Measurements from ENCODE around the gene SPTLC2.

SPTLC2 gene

GRCh38 chr14:77561881-77562280, 54.6 kb downstream of the SPTLC2 start:
- no peak for TF ChIP-seq ZFP30 (CRISPR knock-in tag; IDR thresholded peaks at IDR 0.05)
- TF ChIP-seq TOX (CRISPR knock-in tag; IDR thresholded peaks at IDR 0.05; ENCODE audit: borderline replicate concordance) = no peak
- no peak for TF ChIP-seq CSDC2 (CRISPR knock-in tag; IDR thresholded peaks at IDR 0.05)
- TF ChIP-seq ISL1 (CRISPR knock-in tag; IDR thresholded peaks at IDR 0.05) = no peak
- TF ChIP-seq ESRRG (CRISPR knock-in tag; IDR thresholded peaks at IDR 0.05) = no peak
- TF ChIP-seq, protein P1, sequence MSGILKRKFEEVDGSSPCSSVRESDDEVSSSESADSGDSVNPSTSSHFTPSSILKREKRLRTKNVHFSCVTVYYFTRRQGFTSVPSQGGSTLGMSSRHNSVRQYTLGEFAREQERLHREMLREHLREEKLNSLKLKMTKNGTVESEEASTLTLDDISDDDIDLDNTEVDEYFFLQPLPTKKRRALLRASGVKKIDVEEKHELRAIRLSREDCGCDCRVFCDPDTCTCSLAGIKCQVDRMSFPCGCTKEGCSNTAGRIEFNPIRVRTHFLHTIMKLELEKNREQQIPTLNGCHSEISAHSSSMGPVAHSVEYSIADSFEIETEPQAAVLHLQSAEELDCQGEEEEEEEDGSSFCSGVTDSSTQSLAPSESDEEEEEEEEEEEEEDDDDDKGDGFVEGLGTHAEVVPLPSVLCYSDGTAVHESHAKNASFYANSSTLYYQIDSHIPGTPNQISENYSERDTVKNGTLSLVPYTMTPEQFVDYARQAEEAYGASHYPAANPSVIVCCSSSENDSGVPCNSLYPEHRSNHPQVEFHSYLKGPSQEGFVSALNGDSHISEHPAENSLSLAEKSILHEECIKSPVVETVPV (CRISPR knock-in tag; IDR thresholded peaks at IDR 0.05) = no peak
- TF ChIP-seq RARB (CRISPR knock-in tag; IDR thresholded peaks at IDR 0.05) = no peak
- TF ChIP-seq ZNF8 (CRISPR knock-in tag; IDR thresholded peaks at IDR 0.05) = no peak
- TF ChIP-seq, protein P2, sequence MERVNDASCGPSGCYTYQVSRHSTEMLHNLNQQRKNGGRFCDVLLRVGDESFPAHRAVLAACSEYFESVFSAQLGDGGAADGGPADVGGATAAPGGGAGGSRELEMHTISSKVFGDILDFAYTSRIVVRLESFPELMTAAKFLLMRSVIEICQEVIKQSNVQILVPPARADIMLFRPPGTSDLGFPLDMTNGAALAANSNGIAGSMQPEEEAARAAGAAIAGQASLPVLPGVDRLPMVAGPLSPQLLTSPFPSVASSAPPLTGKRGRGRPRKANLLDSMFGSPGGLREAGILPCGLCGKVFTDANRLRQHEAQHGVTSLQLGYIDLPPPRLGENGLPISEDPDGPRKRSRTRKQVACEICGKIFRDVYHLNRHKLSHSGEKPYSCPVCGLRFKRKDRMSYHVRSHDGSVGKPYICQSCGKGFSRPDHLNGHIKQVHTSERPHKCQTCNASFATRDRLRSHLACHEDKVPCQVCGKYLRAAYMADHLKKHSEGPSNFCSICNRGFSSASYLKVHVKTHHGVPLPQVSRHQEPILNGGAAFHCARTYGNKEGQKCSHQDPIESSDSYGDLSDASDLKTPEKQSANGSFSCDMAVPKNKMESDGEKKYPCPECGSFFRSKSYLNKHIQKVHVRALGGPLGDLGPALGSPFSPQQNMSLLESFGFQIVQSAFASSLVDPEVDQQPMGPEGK (CRISPR knock-in tag; IDR thresholded peaks at IDR 0.05; ENCODE audit: borderline replicate concordance) = no peak
- no peak for TF ChIP-seq ZNF70 (CRISPR knock-in tag; IDR thresholded peaks at IDR 0.05)
- no peak for TF ChIP-seq CREB5 (CRISPR knock-in tag; IDR thresholded peaks at IDR 0.05; ENCODE audit: low read depth)
- TF ChIP-seq BACH2 (CRISPR knock-in tag; IDR thresholded peaks at IDR 0.05; ENCODE audit: borderline replicate concordance) = no peak
- no peak for TF ChIP-seq PPARA (CRISPR knock-in tag; IDR thresholded peaks at IDR 0.05; ENCODE audit: borderline replicate concordance)
- no peak for TF ChIP-seq SNAI2 (CRISPR knock-in tag; IDR thresholded peaks at IDR 0.05)
- TF ChIP-seq, protein P3, sequence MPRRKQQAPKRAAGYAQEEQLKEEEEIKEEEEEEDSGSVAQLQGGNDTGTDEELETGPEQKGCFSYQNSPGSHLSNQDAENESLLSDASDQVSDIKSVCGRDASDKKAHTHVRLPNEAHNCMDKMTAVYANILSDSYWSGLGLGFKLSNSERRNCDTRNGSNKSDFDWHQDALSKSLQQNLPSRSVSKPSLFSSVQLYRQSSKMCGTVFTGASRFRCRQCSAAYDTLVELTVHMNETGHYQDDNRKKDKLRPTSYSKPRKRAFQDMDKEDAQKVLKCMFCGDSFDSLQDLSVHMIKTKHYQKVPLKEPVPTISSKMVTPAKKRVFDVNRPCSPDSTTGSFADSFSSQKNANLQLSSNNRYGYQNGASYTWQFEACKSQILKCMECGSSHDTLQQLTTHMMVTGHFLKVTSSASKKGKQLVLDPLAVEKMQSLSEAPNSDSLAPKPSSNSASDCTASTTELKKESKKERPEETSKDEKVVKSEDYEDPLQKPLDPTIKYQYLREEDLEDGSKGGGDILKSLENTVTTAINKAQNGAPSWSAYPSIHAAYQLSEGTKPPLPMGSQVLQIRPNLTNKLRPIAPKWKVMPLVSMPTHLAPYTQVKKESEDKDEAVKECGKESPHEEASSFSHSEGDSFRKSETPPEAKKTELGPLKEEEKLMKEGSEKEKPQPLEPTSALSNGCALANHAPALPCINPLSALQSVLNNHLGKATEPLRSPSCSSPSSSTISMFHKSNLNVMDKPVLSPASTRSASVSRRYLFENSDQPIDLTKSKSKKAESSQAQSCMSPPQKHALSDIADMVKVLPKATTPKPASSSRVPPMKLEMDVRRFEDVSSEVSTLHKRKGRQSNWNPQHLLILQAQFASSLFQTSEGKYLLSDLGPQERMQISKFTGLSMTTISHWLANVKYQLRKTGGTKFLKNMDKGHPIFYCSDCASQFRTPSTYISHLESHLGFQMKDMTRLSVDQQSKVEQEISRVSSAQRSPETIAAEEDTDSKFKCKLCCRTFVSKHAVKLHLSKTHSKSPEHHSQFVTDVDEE (CRISPR knock-in tag; IDR thresholded peaks at IDR 0.05) = no peak
- no peak for TF ChIP-seq ZC3H10 (CRISPR knock-in tag; IDR thresholded peaks at IDR 0.05)
- no peak for TF ChIP-seq ZNF565 (CRISPR knock-in tag; conservative IDR thresholded peaks at IDR 0.05; ENCODE audit: low read depth)
- no peak for TF ChIP-seq POU6F1 (CRISPR knock-in tag; IDR thresholded peaks at IDR 0.05; ENCODE audit: borderline replicate concordance, low read depth)
- no peak for ATAC-seq

DNA sequence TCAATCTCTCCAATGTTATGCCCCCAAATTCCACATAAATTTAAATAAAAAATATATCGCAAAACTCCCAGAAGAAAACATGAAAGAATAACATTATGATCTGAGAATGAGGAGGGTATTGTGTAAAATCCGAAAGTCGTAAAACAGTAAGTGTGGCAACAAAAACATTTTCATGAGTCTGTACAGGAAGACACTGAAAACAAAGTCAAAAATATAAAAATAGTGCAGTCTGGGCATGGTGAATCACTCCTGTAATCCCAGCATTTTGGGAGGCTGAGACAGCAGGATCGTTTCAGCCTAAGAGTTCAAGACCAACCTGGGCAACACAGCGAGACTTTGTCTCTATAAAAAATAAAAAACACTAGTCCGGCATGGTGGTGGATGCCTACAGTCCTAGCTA, 57.1 kb downstream of the SPTLC2 start:
- ATAC-seq = no peak
- no peak for TF ChIP-seq ZFP30 (CRISPR knock-in tag; IDR thresholded peaks at IDR 0.05)
- TF ChIP-seq ZNF565 (CRISPR knock-in tag; conservative IDR thresholded peaks at IDR 0.05; ENCODE audit: low read depth) = no peak
- TF ChIP-seq GLIS3 (CRISPR knock-in tag; IDR thresholded peaks at IDR 0.05) = no peak
- TF ChIP-seq OSR1 (CRISPR knock-in tag; IDR thresholded peaks at IDR 0.05) = no peak
- TF ChIP-seq CSDC2 (CRISPR knock-in tag; IDR thresholded peaks at IDR 0.05) = no peak
- no peak for TF ChIP-seq ZC3H10 (CRISPR knock-in tag; IDR thresholded peaks at IDR 0.05)
- TF ChIP-seq ISL1 (CRISPR knock-in tag; IDR thresholded peaks at IDR 0.05) = no peak
- no peak for TF ChIP-seq ZNF70 (CRISPR knock-in tag; IDR thresholded peaks at IDR 0.05)

DNA sequence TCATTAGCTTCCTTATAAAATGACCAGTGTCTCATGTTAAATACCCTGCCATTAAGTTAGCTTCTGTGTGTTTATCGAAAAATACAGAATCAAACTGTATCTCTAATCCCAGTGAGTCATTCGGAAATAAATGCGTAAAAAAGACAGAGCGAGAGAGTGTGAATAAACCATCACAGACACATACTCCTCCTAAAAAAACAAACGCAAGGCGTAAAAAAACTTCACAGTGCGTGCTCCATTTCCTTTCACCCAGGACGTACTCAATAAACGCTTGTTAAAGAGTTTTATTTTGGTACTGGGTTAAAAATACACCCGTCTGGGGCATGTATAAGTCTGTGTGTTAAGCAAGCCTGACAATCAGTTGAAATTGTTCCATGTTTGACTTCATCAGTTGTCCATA, 59.0 kb downstream of the SPTLC2 start:
- no peak for ATAC-seq

More for the DNA sequence above, 59.0 kb downstream of the SPTLC2 start:
- TF ChIP-seq SNAI2 (CRISPR knock-in tag; IDR thresholded peaks at IDR 0.05) (no peak), ZC3H10 (CRISPR knock-in tag; IDR thresholded peaks at IDR 0.05) (no peak), TOX (CRISPR knock-in tag; IDR thresholded peaks at IDR 0.05; ENCODE audit: borderline replicate concordance) (no peak), ZFP30 (CRISPR knock-in tag; IDR thresholded peaks at IDR 0.05) (no peak), GLIS3 (CRISPR knock-in tag; IDR thresholded peaks at IDR 0.05) (no peak), ZNF8 (CRISPR knock-in tag; IDR thresholded peaks at IDR 0.05) (no peak), ISL1 (CRISPR knock-in tag; IDR thresholded peaks at IDR 0.05) (no peak)
